Transverse colon (tissue), 4 donors: ENCODE data around the gene FER.

ENCODE experiments used
- CTCF ChIP-seq, 5 experiments: fragments of 200-600 bp in 3 of 5; fragments of 450-650 bp in 2 of 5; sonication (generic) in 3 of 5; IDR thresholded peaks; 1 replicate in 2 of 5; 2 replicates in 3 of 5; pipeline ENCODE4 v1.5.1; 2016 to 2017; ENCODE audit warnings: antibody characterized with exemption in 5 of 5, inconsistent platforms in 3 of 5, mild to moderate bottlenecking in 2 of 5, moderate library complexity in 1 of 5
- EP300 ChIP-seq: sonication (generic); formaldehyde crosslinking; IDR thresholded peaks from one replicate; pipeline ENCODE4 v1.6.1; 2017; ENCODE audit warnings: antibody characterized with exemption, low read depth
- POLR2A ChIP-seq: fragments of 450-650 bp; IDR thresholded peaks from one replicate; pipeline ENCODE4 v1.6.1; 2016; ENCODE audit warnings: antibody characterized with exemption, mild to moderate bottlenecking, moderate library complexity
- POLR2AphosphoS5 ChIP-seq, 3 donors: sonication (generic); formaldehyde crosslinking; IDR thresholded peaks; one replicate each; pipeline ENCODE4 v1.6.1; 2016; ENCODE audit warnings: antibody characterized with exemption in 3 of 3

DNA sequence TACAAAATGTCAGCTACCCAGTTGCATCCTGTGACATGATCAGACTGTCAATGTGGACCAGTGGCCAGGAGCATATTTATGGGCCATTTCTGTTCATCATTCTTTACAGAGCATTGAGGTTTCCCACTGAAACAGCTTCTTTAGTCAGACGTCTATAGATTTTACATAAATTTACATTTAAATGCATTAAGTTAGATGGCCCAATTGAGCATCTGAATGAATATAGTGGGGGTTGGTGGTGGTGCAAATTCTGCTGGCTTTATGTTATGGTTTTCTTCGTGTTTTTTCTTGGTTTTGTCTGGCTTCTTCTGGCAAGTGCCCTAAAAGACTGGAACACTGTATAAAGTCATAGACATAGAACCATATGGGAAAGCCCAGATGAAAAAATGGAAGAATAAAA is 448.0 kb downstream of the FER start:
- no peak for TF ChIP-seq CTCF (IDR thresholded peaks at IDR 0.05)
- TF ChIP-seq POLR2A = no peak
- TF ChIP-seq EP300 = no peak
- no peak for TF ChIP-seq POLR2AphosphoS5 (IDR thresholded peaks at IDR 0.05)
